GM19351 (cell line): ENCODE data around the gene CRYBB3.
"Not testable (repeated sequence)": the region's sequence is repeated elsewhere in the genome, so short reads cannot be mapped to it uniquely, and the experiment has no call there.

Experiments
- ATAC-seq: cut with Tn5 transposase; IDR thresholded peaks from one replicate; pipeline ENCODE4 v1.9.1; 2021; ENCODE audit warnings: mild to moderate bottlenecking, moderate library complexity; ENCODE audit not compliant: unreplicated experiment

Gene CRYBB3

DNA sequence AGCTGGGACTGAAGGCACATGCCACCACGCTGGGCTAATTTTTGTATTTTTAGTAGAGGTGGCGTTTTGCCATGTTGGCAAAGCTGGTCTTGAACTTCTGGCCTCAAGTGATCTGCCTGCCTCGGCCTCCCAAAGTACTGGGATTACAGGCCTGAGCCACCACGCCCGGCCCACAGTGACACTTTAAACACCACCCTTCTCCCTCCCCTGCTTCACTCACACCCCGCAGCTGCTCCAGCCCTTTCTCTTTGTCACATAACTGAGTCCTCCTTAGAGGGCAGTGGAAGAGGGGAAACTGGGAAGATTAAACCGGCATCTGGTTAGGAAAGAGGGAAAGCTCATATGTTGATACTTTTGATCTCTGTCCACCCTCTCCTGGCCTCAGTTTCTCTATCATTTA is 4.9 kb downstream of the CRYBB3 start:
- not testable (repeated sequence) for ATAC-seq

GRCh38 chr22:25205847-25206246 is 6.2 kb downstream of the CRYBB3 start:
- no peak for ATAC-seq

GRCh38 chr22:25206998-25207397 is 7.3 kb downstream of the CRYBB3 start:
- ATAC-seq = no peak

DNA sequence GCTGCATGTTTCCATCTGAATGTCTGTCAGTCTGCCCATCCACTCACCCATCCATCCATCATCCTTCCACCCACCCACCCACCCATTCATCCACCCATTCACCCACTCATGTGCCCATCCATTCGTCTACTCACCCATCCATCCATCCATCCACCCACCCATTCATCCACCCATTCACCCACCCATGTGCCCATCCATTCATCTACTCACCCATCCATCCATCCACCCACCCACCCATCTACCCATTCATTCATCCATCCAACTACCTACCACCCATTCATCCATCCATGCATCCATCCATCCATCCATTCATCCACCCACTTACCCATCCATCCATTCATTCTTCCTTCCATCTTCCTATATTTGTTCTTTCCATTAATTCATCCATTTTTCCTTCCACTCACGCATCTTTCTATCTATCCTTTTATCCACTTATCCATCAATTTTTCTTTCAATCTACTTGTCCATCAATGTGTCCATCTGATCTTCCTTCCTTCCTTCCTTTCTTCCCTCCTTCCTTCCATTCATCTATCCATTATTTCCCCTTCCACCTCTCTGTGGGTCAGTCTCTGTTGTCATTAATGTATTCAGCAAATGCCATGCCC is 8.0 kb downstream of the CRYBB3 start:
- ATAC-seq = no peak

- ATAC-seq = no peak
Measured at GRCh38 chr22:25208328-25208727, 8.7 kb downstream of the CRYBB3 start.

DNA sequence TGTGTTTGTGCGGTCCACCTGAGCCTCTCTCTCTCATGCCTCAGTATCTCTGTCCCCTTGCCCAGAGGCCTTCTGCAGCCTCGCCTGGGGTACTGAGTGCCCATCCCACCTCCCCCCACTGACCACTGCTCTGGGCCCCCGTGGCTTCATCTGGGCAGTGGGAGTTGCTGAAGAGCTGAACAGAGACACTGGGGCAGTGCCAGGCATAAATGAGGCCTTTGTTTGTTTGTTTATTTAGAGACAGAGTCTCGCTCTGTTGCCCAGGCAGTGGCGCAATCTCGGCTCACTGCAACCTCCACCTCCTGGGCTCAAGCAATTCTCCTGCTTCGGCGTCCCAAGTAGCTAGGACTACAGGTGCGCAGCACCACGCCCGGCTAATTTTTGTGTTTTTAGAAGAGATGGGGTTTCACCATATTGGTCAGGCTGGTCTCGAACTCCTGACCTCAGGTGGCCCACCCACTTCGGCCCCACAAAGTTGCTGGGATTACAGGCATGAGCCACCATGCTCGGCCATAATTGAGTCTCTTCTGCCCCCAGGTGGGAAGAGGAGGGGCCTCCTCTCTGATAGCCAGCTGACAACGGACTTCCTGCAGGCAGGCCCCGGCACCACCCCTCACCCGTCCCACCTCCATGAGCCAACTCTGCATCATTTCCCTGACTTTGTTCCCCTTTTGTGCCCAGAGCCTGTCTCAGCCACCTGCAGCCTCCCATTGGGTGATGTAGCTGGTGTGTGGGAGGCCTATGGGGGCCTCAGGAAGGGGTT is 9.3 kb downstream of the CRYBB3 start:
- ATAC-seq = no peak

DNA sequence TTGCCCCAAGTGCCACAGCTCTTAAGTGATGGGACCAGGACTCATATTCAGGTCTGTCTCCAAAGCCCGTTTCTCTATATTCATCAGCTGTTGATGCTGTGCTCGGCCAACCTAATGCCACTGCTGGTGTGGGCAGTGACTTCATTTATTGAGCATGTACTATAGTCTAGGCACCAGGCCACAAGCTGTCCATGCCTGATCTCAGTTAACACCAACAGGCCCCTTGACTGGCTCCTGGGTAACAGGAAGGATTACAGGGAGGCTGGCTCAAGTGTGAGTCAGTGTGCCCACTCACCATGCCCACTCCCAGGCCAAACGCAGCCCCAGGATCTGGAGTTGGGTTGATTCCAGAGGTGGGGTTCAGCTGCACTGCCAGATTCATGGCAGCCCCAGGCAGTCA is 11.1 kb downstream of the CRYBB3 start:
- no peak for ATAC-seq

GRCh38 chr22:25212337-25212736 is 12.7 kb downstream of the CRYBB3 start:
- ATAC-seq = no peak

DNA sequence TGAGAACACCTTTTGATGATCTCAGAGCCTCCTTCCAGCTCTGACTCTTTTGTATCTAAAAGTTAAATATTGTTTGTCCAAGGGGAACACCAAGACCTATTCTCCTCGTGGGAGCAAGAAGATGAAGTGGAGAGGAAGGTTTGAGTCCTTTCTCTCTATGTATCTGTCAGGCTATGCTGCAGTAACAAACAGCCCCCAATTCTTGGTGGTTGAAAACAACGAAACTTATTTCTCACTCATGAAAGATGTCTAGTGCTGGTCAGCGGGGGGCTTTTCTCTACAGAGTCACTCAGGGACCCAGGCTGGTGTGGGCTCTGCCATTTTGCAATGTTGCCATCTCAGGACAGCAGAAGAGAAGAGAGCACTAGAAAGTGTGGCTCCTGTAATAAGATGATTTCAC is 13.6 kb downstream of the CRYBB3 start:
- no peak for ATAC-seq

- ATAC-seq = no peak
Measured at GRCh38 chr22:25216230-25216629, 16.6 kb downstream of the CRYBB3 start.

DNA sequence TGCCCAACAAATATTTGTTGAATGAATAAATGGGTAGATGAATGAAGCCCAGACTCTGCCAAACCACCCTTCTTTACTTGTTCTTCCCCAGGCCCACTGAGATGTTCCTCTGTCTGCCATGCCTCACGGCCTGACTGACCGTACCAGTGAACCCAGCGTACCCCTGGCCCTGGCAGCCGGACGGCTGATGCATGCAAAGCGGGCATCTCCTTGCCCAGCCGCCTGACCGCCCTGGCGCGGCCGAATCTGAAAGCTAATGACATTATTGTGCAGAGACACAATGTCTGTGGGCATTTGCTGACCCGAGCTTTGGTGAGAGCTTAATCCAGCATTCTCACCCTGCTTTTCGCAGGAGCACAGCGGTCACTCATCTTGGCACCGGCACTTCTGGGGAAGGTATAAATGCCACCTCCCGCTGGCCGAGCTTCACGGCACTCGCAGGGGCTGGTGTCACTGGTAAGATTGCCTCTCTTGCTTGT is 19.6 kb downstream of the CRYBB3 start, which contains the start of gene CRYBB2:
TSS of gene CRYBB2 (plus strand) at position 429 of the 479 bp plus-strand sequence. CDS start 1,791 bp downstream, outside the sequence.
- ATAC-seq = no peak

DNA sequence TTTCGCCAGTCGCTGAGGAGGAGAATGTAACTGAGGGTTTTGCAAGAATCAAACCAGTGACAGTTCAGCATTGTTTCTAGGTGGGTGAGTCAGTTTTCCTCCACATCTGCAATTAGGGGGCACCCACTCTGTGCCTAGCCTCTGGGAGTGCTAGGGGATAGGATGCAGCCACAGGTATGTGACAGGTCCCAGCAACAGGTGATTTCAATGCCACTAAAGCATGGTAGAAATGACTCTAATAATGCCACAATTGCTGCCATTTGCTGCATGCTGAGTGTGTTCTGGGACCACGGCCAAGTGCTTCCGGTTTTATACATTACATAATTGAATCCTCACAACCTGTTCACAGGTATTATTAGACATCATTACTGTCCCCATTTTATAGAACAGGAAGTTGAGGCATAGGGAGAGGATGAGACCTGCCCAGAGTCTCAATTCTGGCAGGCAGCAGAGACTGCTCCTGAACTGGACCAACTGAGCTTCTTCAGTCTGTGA is 20.3 kb downstream of the CRYBB3 start:
- ATAC-seq = no peak

DNA sequence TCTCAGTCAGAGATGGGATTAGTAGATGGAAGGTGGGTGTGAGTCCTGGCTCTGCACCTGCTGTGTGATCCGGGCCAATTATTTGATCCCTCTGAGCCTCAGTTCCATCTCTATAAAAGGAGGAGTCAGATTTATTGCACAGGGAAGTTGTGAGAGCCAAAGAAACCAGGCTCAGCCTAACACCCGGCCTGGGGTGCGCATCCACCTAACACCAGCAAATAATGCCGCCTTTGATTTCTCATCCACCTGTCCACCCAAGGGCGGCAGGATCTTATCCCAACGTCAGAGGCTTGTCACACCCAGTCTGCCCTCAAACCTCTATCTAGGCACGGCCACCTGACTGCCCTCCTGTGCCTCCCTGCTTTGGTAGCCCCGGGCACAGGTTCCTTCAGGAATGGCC is 22.1 kb downstream of the CRYBB3 start:
- no peak for ATAC-seq

DNA sequence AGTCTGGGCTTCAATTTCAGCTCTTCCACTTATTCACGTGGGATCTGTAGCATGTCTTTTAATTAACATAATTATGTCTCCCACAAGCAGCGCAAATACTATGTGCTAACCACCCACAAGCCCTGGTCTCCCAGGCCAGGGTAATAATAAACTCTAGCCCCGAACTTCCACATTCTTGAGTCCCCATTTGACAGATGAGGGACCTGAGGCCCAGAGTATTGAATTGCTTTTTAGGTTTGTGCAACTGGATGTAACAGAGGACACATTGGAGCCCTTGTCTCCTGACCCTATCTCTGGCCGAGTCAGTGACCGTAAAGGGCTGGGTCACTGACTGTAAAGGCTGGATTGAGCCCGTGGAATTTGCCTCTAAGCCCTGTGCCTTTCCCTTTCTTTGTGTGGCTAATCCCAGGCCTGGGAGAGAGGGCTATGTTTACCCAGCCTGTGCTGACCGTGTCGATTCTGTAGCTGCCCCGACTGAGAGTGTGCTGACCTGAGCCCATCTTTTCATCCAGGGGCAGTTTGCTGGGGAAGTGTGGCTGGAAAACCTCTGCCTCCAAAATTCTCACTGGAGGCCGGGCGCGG is 23.7 kb downstream of the CRYBB3 start:
- ATAC-seq = no peak

- no peak for ATAC-seq
Measured at GRCh38 chr22:25228822-25229221, 29.2 kb downstream of the CRYBB3 start.

GRCh38 chr22:25230760-25231159 is 31.1 kb downstream of the CRYBB3 start:
- ATAC-seq = not testable (repeated sequence)

DNA sequence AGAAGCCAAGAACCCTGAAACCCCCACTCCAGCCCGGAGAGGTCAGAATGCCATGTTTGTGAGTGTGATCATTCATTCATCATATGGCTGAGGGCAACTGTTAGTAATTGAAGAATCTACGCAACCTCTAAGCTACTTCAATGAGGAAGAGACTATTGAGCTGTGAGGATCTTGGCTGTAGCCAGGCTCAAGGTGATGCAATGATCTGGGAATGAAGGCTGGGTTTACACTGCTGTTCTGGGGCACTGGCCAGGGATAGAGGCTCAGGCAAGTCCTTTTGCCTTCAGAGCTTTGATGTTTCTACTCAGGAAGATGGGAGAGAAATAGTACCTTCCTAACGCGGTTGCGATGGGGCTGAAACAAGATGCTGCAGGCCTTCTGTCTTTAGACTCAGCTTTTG is 32.6 kb downstream of the CRYBB3 start:
- ATAC-seq = no peak

- ATAC-seq = not testable (repeated sequence)
Measured at GRCh38 chr22:25233706-25234105, 34.0 kb downstream of the CRYBB3 start.

GRCh38 chr22:25235547-25236290 is 36.1 kb downstream of the CRYBB3 start:
- no peak for ATAC-seq

- no peak for ATAC-seq
Measured at GRCh38 chr22:25236417-25236816, 36.8 kb downstream of the CRYBB3 start.

- no peak for ATAC-seq
Measured at GRCh38 chr22:25237503-25237902, 37.8 kb downstream of the CRYBB3 start.
